A673 (cell line): ENCODE results near the gene SLC50A1. TPM values are rescaled to one million over a fixed set of nuclear protein-coding genes. Genes with fewer than 3 reads are reported as not detected.

Experiments used
- BruUV-seq: library from RNA; stranded (reverse); fragments of 400-500 nt; replicated peaks from 2 replicates; lab custom pipeline; 2021; lab: Mats Ljungman, UMichigan
- CTCF ChIA-PET: fragments of 300-600 bp; sonication (Branson Sonifier 250); formaldehyde crosslinking; loops from one replicate; lab custom pipeline; 2022; ENCODE audit warnings: antibody characterized with exemption; lab: Charles Lee
- POLR2A ChIA-PET: fragments of 300-600 bp; sonication (Branson Sonifier 250); formaldehyde crosslinking; loops from one replicate; lab custom pipeline; 2022; ENCODE audit warnings: antibody characterized with exemption; ENCODE audit not compliant: low non-redundant PET; lab: Charles Lee
- DNase-seq: peaks from one replicate; pipeline ENCODE4 v3.0.0-alpha.2; 2015; ENCODE audit warnings: low spot score
- H3K27ac ChIP-seq: fragments of 200-600 bp; sonication (generic); 2 replicates; pipeline ENCODE4 v1.5.1; 2016; ENCODE audit warnings: mixed run types, low read depth, mild to moderate bottlenecking, mixed read lengths, antibody characterized with exemption, low read length; ENCODE audit not compliant: poor library complexity, severe bottlenecking
- H3K27me3 ChIP-seq: fragments of 200-600 bp; sonication (generic); replicated peaks from 2 replicates; pipeline ENCODE4 v1.6.1; 2017; ENCODE audit warnings: mixed run types, low read depth, mild to moderate bottlenecking, mixed read lengths, antibody characterized with exemption, low read length; ENCODE audit not compliant: insufficient read depth, poor library complexity
- H3K36me3 ChIP-seq: fragments of 200-600 bp; sonication (generic); 2 replicates; pipeline ENCODE4 v1.6.1; 2016; ENCODE audit warnings: mixed run types, mild to moderate bottlenecking, mixed read lengths, antibody characterized with exemption, low read length; ENCODE audit not compliant: insufficient read depth, poor library complexity, severe bottlenecking
- H3K4me1 ChIP-seq: fragments of 200-600 bp; sonication (generic); 2 replicates; pipeline ENCODE4 v1.6.1; 2017; ENCODE audit warnings: mixed run types, mild to moderate bottlenecking, mixed read lengths, antibody characterized with exemption, low read length; ENCODE audit not compliant: insufficient read depth, poor library complexity, severe bottlenecking
- H3K4me3 ChIP-seq: fragments of 200-600 bp; sonication (generic); 2 replicates; pipeline ENCODE4 v1.5.1; 2016; ENCODE audit warnings: low read depth, mixed run types, mild to moderate bottlenecking, mixed read lengths, low read length; ENCODE audit not compliant: poor library complexity, severe bottlenecking
- H3K9me3 ChIP-seq: fragments of 200-600 bp; sonication (generic); 2 replicates; pipeline ENCODE4 v1.6.1; 2016; ENCODE audit warnings: mixed run types, low read depth, mild to moderate bottlenecking, mixed read lengths, antibody characterized with exemption, low read length; ENCODE audit not compliant: poor library complexity, severe bottlenecking
- EZH2 ChIP-seq: fragments of 200-600 bp; sonication (generic); IDR thresholded peaks from 2 replicates; pipeline ENCODE4 v1.6.1; 2017; ENCODE audit warnings: borderline replicate concordance, low read depth, mild to moderate bottlenecking, mixed read lengths, antibody characterized with exemption, low read length; ENCODE audit not compliant: poor library complexity, severe bottlenecking
- intact Hi-C: fragments of 100-400 bp; cut with micrococcal nuclease; formaldehyde crosslinking; loops from one replicate; pipeline ENCODE4 v1.10.0; 2022; ENCODE audit not compliant: unreplicated experiment
- total RNA-seq: library from RNA; stranded (reverse); gene quantifications from 2 replicates; pipeline ENCODE4 v1.2.3, GENCODE V29; 2021
- TF ChIP-seq, protein P1 (sequence below): fragments of 300-800, 200-600 bp; sonication (generic); conservative IDR thresholded peaks from 2 replicates; pipeline ENCODE4 v1.5.1; 2017; ENCODE audit warnings: low read depth, mild to moderate bottlenecking, antibody characterized with exemption, low read length, moderate library complexity, mixed read lengths

SLC50A1 gene
- total RNA-seq, 1 experiment from 2014 or later, result 30.3 TPM

DNA sequence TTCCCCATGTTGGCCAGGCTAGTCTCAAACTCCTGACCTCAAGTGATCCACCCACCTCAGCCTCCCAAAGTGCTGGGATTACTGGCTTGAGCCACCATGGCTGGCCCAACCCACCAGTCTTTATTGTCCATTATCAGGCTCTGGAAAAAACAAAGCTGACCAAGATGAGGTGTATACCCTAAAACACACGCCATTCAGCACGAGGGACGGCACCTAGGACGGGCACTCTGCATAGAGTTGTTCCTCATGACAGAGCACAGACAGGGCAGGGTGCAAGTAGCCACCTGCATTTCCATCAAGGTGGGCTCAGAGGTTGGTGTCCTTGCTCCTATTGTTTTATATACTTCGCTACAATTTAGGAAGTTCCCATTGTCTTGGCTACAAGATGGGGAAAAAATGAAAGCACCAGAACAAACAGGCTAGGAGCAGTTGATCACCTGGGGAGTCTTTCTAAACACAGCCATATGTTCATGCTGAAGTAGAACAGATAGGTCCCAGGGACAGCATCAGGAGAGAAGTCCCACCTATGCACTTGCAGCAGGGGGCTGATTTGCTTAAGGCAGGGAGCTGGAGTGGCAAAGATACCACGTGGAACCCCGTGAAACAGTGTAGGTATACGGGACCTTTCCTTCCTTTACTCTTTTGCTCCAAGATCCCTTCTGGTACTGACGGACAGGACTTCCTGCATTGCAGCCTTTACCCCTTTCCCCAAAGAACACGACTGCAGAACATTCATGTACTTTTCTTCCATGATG, 33.0 kb downstream of the SLC50A1 start:
- no peak for DNase-seq
- no peak overlapping the region for H3K4me3 ChIP-seq
- no peak overlapping the region for H3K27ac ChIP-seq
- H3K27me3 ChIP-seq, result no peaks in the 10 kb centered on the region
- intact Hi-C loops, result loop anchor here (1.0 kb wide), 1 partner anchor 77 kb away; no protein-coding TSS in a partner anchor
- no peaks in the 10 kb centered on the region for H3K9me3 ChIP-seq
- TF ChIP-seq EZH2, result no peak
- TF ChIP-seq, protein P1, sequence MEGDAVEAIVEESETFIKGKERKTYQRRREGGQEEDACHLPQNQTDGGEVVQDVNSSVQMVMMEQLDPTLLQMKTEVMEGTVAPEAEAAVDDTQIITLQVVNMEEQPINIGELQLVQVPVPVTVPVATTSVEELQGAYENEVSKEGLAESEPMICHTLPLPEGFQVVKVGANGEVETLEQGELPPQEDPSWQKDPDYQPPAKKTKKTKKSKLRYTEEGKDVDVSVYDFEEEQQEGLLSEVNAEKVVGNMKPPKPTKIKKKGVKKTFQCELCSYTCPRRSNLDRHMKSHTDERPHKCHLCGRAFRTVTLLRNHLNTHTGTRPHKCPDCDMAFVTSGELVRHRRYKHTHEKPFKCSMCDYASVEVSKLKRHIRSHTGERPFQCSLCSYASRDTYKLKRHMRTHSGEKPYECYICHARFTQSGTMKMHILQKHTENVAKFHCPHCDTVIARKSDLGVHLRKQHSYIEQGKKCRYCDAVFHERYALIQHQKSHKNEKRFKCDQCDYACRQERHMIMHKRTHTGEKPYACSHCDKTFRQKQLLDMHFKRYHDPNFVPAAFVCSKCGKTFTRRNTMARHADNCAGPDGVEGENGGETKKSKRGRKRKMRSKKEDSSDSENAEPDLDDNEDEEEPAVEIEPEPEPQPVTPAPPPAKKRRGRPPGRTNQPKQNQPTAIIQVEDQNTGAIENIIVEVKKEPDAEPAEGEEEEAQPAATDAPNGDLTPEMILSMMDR, result no peak
- H3K4me1 ChIP-seq, result peaks cover 14% of the 10 kb centered on the region
- ChIA-PET CTCF (interaction anchor here (0.5 to 5.3 kb wide), 6 partner anchors 53 to 400 kb away, joined by 3 to 89 read pairs (median 10); no protein-coding TSS in a partner anchor), POLR2A (no interaction called here)
- peaks cover 7% of the 10 kb centered on the region for H3K36me3 ChIP-seq
- no TSS peak for BruUV-seq

DNA sequence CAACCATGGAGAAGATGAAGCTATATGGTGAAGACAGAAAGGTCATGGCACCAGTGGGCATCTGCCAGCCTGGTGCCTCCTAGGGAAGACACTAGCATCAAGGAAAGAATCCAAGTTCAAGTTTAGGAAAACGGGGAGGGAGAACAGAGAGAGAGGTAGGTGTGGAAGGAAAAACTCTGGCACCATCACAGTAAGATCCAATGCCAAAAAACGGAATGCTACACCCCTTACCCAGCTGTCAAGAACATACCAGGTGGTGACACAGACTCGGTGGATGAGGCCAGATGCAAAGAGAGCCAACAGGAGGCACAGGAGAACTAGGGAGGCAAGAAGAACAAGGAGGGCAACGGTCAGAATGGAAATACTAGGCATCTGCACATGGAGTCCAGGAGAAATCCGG, 33.9 kb downstream of the SLC50A1 start:
- ChIA-PET POLR2A (no interaction called here), CTCF (interaction anchor here (5.3 kb wide), 1 partner anchor 79 kb away, joined by 89 read pairs; no protein-coding TSS in a partner anchor)
- Histone ChIP-seq H3K4me1 (peaks cover 24% of the 10 kb centered on the region), H3K4me3 (no peak overlapping the region), H3K9me3 (no peaks in the 10 kb centered on the region), H3K36me3 (peaks cover 7% of the 10 kb centered on the region), H3K27ac (no peak overlapping the region), H3K27me3 (no peaks in the 10 kb centered on the region)
- BruUV-seq, result no TSS peak
- TF ChIP-seq EZH2, result no peak
- TF ChIP-seq, protein P1, result no peak
- intact Hi-C loops, result no loop called here
- DNase-seq, result no peak

DNA sequence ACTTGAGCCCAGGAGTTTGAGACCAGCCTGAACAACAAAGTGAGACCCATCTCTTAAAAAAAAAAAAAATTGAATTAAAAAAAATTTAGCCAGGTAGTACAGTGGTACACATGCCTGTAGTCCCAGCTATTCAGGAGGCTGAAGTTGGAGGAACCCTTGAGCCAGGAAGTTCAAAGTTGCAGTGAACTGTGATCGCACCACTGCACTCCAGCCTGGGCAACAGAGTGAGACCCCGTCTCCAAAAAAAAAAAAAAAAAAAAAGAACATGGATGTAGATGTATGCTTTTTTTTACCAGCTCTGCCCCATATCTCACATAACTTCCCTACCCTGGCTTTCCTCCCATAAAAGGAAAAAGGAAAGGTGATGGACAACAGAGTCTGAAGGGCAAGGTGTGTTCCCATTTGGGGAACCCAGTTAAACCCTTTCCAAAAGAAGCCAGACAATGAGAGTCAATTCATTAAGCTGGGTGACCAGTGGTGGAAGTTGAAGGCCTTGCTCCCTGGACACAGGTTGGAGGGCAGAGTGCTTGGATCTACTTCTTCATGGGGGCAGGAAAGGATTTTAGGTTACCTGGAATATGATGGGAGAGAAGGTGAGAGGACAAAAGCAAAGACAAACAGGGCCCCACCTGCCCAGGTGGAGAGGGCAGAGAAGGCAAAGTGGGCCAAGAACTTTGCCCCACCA, 34.6 kb downstream of the SLC50A1 start:
- CTCF ChIA-PET, result interaction anchor here (0.5 to 5.3 kb wide), 2 partner anchors 24 to 80 kb away, joined by 15 to 89 read pairs; no protein-coding TSS in a partner anchor
- Histone ChIP-seq H3K4me3 (no peak overlapping the region), H3K4me1 (peaks cover 29% of the 10 kb centered on the region), H3K9me3 (no peaks in the 10 kb centered on the region), H3K36me3 (peaks cover 7% of the 10 kb centered on the region), H3K27ac (no peak overlapping the region), H3K27me3 (no peaks in the 10 kb centered on the region)
- DNase-seq, result no peak
- TF ChIP-seq, protein P1, result no peak
- TF ChIP-seq EZH2, result no peak
- TSS peak; percentile 9 for BruUV-seq
- intact Hi-C loops, result loop anchor here (10.0 kb wide), 2 partner anchors 155 to 425 kb away; partner anchors contain the start of gene RUSC1
- POLR2A ChIA-PET, result interaction anchor here (0.7 kb wide), 1 partner anchor 538 kb away, joined by 5 read pairs; no protein-coding TSS in a partner anchor
